Measurements from ENCODE around the gene GRK4.
A peak's percentile ranks its signal among the peaks of the same experiment; 100 is the strongest.
"Not testable (repeated sequence)": the region's sequence is repeated elsewhere in the genome, so short reads cannot be mapped to it uniquely, and the experiment has no call there.

The GRK4 gene

DNA sequence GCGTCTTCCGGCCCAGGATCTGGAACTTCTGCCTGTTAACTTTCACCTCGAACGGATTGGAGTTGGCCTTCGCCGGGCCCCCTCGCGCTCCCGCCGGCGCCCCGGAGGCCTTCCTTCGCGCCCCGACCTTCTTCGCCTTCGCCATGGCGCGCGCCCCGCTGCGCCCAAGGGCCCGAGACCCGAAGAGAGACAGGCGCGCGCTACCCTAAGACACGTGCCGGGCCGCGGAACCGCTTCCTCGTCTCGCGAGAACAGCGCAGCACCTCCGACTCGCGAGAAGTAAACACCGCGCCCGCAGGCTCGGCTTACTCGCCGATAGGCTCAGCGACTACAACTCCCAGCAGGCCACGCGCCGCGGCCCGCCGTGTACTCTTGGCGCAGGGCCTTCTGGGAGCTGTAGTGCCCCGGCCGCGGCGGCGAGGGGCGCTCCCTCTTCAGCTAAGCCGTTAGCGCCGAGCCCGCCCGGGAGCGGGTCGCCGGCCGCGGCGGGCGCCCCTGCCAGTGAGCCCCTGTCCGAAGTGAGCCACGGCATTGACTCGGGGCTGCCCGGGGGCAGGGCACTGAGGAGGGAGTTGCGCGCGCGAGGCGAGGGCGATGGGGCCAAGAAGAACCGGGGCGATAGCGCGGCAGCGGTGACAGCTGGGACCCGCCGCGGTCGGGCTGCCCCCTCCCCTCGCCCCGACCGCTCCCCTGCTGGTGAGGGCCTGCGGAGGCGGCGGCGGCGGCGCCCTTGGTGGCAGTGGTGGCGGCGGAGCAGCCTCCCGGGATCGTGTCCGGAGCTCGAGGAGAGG, at the start of gene GRK4, which contains the start of gene NOP14:
Gene GRK4 (plus strand): TSS at position 397 of the 791 bp plus-strand sequence. CDS start 500 bp downstream, outside the sequence.
Gene NOP14 (minus strand): TSS at position 232 of the 791 bp plus-strand sequence. CDS start 87 bp downstream, at position 145.
- peak; percentile 89 for DNase-seq (ENCODE audit: low read depth)

DNA sequence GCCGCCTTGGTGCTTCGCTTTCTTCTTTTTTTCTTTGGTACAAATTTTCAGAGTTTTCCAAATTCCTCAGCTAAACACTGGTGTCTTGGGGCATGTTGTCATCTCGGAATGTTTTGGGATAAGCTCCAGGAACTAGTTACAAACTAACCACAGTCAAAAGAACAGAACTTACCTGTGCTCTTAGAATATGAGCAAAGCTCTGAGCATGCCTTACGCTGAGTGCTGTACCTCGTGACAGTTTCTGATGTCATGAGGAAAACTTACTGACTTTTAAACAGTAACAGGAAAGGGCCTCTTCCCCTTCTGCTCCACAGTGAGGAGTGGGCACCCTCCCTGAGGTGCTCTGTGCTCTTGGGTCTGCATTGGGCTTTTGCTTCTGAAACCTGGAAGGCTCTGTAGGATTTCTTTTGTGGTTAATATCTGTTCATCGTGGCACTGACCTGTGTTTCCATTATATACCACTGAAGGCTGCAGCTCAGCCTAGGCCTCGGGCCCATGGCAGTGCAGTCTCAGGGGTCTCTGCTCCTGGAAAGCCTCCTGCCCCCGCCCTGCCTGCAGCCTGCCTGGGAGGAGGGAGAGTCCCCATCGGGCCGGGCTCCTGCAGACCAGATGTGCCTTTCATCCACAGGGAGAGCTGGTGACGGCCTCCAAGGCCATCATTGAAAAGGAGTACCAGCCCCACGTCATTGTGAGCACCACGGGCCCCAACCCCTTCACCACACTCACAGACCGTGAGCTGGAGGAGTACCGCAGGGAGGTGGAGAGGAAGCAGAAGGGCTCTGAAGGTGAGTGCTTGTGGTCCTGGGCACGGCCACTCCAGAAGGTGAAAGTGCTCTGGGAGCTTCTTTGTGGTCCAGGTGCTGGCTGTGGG, 48.9 kb upstream of the GRK4 start:
- no peak for DNase-seq (ENCODE audit: low read depth)

DNA sequence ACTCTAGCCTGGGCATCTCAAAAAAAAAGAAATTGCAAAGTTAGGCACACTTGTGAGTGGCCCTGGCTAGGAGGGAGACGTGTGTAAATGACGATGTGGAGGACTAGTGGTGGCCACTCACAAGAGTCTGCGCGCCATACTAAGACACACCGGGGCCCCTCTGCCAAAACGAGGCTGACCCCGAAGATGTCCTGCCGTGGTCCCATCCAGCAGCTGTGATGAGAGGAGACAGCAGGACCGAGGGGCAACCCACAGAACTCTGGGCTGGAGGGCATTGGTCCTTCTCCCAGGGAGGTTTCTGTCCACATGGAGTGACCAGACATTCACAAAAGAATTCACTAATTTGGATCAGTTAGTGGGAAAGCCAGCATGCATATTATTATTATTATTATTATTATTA, 47.6 kb upstream of the GRK4 start:
- DNase-seq (ENCODE audit: low read depth), result no peak

DNA sequence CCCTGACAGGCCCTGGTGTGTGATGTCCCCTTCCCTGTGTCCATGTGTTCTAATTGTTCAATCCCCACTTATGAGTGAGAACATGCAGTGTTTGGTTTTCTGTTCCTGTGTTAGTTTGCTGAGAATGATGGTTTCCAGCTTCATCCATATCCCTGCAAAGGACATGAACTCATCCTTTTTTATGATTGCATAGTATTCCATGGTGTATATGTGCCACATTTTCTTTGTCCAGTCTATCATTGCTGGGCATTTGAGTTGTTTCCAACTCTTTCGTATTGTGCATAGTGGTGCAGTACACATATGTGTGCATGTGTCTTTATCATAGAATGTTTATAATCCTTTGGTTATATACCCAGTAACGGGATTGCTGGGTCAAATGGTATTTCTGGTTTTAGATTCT, 46.7 kb upstream of the GRK4 start:
- DNase-seq (ENCODE audit: low read depth), result not testable (repeated sequence)

DNA sequence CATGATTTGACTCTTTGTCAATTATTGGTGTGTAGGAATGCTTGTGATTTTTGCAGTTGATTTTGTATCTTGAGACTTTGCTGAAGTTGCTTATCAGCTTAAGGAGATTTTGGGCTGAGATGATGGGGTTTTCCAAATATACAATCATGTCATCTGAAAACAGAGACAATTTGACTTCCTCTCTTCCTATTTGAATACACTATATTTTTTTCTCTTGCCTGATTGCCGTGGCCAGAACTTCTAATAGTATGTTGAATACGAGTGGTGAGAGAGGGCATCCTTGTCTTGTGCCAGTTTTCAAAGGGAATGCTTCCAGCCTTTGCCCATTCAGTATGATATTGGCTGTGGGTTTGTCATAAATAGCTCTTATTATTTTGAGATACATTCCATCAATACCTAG, 45.1 kb upstream of the GRK4 start:
- DNase-seq (ENCODE audit: low read depth), result not testable (repeated sequence)

DNA sequence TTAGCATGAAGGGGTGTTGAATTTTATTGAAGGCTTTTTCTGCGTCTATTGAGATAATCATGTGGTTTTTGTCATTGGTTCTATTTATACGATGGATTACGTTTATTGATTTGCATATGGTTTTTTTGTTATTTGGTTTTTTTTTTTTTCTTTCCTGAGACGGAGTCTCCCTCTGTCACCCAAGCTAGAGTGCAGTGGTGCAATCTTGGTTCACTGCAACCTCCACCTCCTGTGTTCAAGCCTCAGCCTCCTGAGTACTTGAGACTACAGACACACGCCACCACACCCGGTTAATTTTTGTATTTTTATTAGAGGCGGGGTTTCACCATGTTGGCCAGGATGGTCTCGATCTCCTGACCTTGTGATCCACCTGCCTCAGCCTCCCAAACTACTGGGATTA, 44.7 kb upstream of the GRK4 start:
- DNase-seq (ENCODE audit: low read depth), result not testable (repeated sequence)

DNA sequence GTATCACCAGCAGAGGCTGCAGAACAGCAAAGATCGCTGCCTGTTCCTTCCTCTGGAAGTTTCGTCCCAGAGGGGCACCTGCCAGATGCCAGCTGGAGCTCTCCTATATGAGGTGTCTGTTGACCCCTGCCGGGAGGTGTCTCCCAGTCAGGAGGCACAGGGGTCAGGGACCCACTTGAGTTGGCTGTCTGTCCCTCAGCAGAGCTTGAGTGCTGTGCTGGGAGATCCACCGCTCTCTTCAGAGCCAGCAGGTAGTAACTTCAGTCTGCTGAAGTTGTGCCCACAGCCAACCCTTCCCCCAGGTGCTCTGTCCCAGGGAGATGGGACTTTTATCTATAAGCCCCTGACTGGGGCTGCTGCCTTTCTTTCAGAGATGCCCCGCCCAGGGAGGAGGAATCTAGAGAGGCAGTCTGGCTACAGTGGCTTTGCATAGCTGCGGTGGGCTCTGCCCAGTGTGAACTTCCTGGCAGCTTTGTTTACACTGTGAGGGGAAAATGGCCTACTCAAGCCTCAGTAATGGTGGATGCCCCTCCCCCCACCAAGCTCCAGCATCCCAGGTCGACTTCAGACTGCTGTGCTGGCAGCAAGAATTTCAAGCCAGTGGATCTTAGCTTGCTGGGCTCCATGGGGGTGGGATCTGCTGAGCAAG, 40.8 kb upstream of the GRK4 start:
- peak; percentile 34 for DNase-seq (ENCODE audit: low read depth)

DNA sequence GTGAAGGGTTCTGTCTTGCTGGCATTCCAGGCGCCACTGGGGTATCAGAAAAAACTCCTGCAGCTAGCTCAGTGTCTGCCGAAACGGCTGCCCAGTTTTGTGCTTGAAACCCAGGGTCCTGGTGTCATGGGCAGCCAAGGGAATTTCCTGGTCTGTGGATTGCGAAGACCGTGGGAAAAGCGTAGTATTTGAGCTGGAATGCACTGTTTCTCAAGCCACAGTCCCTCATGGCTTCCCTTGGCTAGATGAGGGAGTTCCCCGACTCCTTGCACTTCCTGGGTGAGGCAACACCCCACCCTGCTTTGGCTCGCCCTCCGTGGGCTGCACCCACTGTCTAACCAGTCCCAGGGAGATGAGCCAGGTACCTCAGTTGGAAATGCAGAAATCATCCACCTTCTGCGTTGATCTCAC, 40.2 kb upstream of the GRK4 start:
- peak; percentile 36 for DNase-seq (ENCODE audit: low read depth)

DNA sequence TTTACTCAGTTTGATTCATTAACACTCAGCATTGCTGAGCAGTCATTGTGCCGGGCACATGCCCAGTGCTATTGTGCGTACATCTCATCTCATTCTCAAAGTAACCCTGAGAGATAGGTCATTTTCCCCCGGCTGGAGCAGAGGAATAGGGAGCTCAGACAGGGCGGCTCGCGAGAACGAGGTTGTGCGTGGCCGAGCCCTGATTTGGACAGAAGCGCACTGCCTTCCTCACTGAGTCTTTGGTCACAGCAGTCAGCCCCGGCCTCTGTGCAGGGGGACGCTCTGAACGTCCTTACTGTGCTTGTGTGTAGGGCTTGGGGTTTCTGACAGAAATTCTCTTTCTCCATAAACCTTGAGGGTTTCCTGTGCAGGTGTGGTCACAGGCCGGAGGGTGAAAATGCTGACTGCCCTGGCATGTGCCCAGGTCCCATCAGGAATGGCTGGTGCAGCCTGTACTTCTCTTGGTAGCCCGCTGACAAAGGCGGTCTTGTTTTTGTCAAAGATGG, 39.6 kb upstream of the GRK4 start:
- DNase-seq (ENCODE audit: low read depth), result no peak

DNA sequence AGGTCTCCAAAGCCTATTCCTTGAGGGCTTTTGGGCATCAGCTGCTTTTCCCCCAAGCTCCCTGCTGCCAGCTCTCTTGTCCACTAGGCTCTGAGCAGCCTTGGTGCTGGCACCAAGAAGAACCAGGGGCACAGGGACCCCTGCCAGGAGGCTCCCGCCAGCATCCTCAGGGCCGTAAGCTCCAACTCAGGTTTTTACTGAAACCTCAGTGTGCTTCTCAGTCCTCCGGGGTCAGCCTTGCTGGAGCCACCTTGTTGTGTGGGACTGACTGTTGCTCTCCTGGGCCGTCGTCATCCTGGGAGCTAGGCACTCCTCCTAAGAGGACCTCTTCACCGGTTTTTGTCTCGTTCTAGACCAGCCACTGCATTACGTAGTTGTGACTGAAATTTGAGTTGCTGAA, 39.1 kb upstream of the GRK4 start:
- no peak for DNase-seq (ENCODE audit: low read depth)

DNA sequence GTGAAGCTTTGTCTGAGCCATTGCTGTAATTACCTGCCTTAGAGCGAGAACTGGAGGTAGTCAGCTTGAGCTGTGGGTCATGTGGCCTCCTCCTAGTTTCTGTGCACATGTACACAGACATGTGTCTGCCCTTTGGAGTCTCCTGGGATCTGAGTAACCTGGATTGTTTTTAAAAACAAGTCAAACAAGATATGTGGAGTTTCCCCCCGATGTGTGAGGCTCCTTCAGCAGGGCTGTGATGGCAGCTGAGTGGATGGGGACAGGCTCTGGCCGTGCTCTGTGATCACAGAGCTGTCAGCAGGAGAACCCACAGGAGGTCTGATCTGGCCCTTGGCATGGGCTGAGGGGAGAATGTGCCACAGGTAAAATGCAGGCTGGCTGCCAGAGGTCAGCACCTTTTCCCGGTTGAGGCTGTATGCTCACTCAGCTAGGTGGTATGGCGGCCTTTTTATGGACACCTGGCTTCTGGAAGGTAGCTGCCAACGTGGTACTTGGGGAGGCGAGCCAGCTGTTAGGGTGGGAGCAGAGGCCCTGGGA, 38.5 kb upstream of the GRK4 start:
- no peak for DNase-seq (ENCODE audit: low read depth)

DNA sequence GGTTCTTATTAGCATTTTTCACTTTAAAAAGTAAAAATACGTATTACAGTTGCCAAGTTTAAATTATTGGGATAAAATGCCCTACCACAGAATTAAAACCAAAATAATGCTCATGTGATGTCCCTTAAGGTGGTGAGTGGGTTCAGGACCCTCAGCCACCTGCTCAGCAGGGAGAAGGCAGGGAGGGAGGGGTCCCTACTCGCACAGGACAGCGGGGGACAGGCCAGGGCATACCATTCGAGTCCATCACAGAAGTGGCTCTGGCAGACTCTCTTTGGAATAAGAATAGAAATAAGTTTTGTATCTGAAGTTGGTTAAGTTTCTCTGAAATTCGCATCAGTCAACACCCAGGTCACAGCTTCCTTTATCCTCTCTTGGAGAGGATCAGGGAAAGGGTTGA, 37.9 kb upstream of the GRK4 start:
- no peak for DNase-seq (ENCODE audit: low read depth)

DNA sequence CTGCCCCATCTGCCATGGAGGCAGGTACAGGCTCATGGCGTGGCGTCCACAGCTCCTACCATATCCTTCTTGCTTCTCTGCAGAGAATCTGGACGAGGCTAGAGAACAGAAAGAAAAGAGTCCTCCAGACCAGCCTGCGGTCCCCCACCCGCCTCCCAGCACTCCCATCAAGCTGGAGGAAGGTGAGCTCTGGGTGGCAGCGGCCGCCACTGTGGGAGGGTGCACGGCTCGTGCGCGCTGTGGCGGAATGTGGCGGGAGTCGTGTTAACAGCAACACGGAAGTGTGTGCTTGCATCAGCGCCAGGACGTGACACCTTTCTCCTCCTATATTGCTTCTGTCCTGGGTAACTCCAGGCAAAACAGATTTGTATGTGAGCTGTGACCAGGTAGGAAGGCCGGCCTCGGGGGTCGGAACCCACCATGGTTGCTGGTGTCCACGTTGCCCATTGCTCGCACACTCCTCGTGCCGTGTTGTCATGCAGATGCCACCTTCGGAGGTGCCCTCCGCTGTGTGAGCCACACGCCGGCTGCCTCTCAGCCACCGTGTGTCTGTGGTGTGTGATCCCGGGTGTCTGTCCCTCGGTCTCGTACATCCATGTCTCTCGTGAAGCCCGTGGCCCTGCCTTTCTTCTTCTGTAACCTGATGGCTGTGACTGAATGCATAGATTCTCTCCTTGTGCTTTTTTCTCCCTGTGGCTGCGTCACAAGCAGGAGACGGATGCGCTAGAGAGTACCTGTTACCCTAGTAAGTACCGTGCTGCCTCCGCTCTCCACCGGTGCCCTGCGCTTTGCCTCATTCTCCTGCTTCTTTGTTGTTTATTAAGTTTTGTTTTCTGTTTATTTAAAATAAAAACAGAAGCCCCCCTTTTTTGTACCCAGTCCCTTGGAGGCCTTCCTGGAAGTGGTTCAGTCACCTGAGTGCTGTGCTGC, 37.2 kb upstream of the GRK4 start:
- no peak for DNase-seq (ENCODE audit: low read depth)

DNA sequence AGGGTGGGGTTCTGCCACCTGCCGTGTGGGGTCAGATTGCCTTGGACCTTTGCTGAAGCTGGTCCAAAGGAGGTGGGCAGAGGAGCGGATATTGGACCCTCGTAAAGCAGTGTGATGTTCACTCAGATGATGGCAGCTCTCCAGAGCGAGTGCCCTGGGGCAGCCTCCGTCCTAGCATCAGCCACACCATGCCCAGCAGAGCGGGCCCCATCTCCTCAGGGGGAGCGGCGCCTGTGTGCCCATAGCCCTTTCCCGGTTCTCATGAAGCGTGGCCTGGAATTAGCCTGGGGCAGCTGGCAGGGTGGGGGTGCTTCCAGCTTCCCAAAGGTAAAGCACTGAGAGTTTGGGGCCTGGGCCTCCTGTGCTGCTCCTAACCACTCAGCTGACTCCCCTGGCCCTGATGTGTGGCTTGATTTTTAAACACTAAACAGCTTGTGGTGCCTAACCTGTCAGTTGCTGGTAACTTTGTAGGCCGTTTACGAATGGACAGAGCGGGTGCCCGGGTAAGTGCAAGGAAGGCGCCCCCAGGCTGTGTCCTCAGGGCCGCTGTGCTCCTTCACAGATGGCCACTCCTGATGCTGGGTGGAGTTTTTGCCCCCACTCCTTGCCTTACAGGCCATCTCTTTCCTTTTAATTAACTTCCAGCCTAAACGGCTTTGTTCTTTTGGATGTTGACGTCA, 36.2 kb upstream of the GRK4 start:
- no peak for DNase-seq (ENCODE audit: low read depth)

DNA sequence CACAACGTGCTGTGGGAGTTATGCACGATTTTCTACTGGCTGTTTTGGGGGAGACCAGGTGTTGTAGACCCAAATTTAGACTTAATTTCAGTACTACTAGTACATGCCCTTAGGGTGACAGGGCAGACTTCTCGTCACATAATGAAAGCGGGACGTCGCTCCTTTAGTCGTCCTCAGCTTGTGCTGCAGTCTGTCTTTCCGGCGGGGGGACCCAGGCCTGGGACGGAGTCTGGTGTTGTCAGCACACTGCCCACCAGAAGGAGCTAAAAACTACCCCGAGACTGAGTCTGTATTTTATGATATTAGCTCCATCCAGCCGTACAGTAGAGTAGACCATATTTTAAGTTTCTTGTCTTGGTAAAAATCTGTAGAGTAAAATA, 35.7 kb upstream of the GRK4 start:
- DNase-seq (ENCODE audit: low read depth), result no peak

DNA sequence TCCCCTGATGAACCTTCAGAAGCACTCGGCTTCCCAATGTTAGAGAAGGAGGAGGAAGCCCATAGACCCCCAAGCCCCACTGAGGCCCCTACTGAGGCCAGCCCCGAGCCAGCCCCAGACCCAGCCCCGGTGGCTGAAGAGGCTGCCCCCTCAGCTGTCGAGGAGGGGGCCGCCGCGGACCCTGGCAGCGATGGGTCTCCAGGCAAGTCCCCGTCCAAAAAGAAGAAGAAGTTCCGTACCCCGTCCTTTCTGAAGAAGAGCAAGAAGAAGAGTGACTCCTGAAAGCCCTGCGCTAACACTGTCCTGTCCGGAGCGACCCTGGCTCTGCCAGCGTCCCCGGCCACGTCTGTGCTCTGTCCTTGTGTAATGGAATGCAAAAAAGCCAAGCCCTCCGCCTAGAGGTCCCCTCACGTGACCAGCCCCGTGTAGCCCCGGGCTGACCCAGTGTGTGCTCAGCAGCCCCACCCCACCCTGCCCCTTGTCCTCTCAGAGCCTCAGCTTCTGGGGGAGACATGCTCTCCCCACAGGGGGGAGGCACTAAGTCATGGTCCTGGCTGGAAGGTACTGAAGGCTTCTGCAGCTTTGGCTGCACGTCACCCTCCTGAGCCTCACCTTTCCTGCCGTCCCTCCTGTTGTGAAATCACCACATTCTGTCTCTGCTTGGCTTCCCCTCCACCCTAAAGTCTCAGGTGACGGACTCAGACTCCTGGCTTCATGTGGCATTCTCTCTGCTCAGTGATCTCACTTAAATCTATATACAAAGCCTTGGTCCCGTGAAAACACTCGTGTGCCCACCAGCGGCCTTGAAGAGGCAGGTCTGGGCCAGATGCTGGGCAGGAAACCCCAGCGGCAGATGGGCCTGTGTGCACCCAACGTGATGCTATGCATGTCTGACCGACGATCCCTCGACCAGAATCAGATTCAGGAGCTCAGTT, 34.9 kb upstream of the GRK4 start:
- DNase-seq (ENCODE audit: low read depth), result no peak

DNA sequence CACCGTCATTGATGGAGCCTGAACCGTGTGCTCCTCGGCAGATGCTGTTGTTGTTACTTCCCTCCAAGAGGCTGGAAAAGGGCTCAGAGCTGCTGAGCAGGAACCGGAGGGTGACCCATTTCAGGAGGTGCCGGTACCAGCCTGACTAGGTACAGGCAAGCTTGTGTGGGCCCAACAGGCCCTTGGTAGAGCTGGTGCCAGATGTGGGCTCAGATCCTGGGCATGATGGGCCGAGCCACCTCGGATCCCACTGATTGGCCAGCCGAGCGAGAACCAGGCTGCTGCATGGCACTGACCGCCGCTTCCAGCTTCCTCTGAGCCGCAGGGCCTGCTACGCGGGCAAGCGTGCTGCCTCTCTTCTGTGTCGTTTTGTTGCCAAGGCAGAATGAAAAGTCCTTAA, 33.9 kb upstream of the GRK4 start:
- DNase-seq (ENCODE audit: low read depth), result no peak

DNA sequence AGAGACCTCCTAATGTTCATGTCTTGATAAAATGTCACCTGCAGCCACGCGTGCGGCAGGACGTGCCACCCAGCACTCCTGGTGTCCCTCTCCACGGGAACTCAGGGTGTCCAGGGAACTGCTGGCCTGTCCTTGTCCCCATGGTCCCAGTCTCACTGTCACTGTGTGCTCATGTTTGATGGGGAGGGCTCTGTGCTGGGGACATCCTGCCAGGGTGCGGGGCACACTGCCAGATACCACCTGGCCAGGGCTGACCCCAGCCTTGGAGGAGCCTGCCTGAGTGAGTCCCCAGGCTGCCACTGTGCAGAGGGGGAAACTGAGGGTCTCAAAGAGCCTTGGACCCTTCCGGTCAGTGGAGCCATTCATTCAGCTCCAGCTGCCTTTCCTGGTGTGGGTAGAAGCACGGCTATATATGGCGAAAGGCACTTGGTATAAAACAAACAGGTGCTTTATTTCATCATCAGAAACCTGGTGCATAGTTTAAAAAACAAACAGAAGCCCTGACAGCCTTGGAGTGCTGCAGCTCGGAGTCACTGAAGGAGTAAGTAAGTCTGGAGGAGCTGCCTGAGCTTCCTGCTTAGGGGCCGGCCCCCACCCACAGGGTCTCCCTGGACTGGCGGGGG, 33.1 kb upstream of the GRK4 start:
- no peak for DNase-seq (ENCODE audit: low read depth)
